Keratinocyte (primary cell): Measurements from ENCODE around the gene GALNT6. TPM values are rescaled to one million over a fixed set of nuclear protein-coding genes. Genes with fewer than 3 reads are reported as not detected.

Source experiments
- DNase-seq: peaks from one replicate; pipeline ENCODE4 v3.0.0-alpha.2; 2011; ENCODE audit warnings: low read depth, missing footprints, low spot score
- FAIRE-seq: peaks from 2 replicates; lab custom pipeline; 2011; peaks lifted over from hg19 to GRCh38; lab: Jason Lieb, UNC
- H2AFZ ChIP-seq: 2 replicates; pipeline ENCODE4 v1.6.0; 2012; ENCODE audit warnings: low read length, control low read depth, inconsistent platforms; ENCODE audit not compliant: control insufficient read depth
- H3K27ac ChIP-seq: 2 replicates; pipeline ENCODE4 v1.5.1; 2011; ENCODE audit warnings: low read length; ENCODE audit not compliant: control insufficient read depth, insufficient read depth
- H3K27me3 ChIP-seq: 3 replicates; pipeline ENCODE4 v1.6.0; 2011; ENCODE audit warnings: low read length; ENCODE audit not compliant: control insufficient read depth, insufficient read depth; ENCODE audit errors: extremely low read depth
- H3K36me3 ChIP-seq, 2 experiments: 2 replicates in 1 of 2; 3 replicates in 1 of 2; pipeline ENCODE4 v1.5.1; 2011; ENCODE audit warnings: low read length in 2 of 2, mild to moderate bottlenecking in 1 of 2; ENCODE audit not compliant: control insufficient read depth in 2 of 2, insufficient read depth in 2 of 2; ENCODE audit errors: extremely low read depth in 1 of 2
- H3K4me1 ChIP-seq: 3 replicates; pipeline ENCODE4 v1.5.1; 2011; ENCODE audit warnings: low read length; ENCODE audit not compliant: control insufficient read depth, insufficient read depth; ENCODE audit errors: extremely low read depth
- H3K4me2 ChIP-seq: 3 replicates; pipeline ENCODE4 v1.6.0; 2011; ENCODE audit warnings: low read depth, low read length; ENCODE audit not compliant: control insufficient read depth, insufficient read depth; ENCODE audit errors: extremely low read depth
- H3K4me3 ChIP-seq, 3 experiments: fragments of 200-600 bp in 1 of 3; sonication (generic) in 1 of 3; 2 replicates in 2 of 3; 3 replicates in 1 of 3; pipeline ENCODE4 v1.5.1; 2011 to 2016; ENCODE audit warnings: low read length in 3 of 3, mild to moderate bottlenecking in 3 of 3, control low read depth in 2 of 3, inconsistent platforms in 1 of 3, low read depth in 1 of 3, mixed read lengths in 1 of 3, mixed run types in 1 of 3, moderate library complexity in 1 of 3; ENCODE audit not compliant: control insufficient read depth in 2 of 3, insufficient read depth in 2 of 3; ENCODE audit errors: extremely low read depth in 1 of 3
- H3K79me2 ChIP-seq: 2 replicates; pipeline ENCODE4 v1.6.0; 2012; ENCODE audit warnings: low read length; ENCODE audit not compliant: control insufficient read depth, insufficient read depth
- H3K9ac ChIP-seq: 3 replicates; pipeline ENCODE4 v1.6.0; 2011; ENCODE audit warnings: low read length; ENCODE audit not compliant: control insufficient read depth, insufficient read depth; ENCODE audit errors: extremely low read depth
- H3K9me1 ChIP-seq: 3 replicates; pipeline ENCODE4 v1.6.0; 2011; ENCODE audit warnings: low read length; ENCODE audit not compliant: control insufficient read depth, insufficient read depth; ENCODE audit errors: extremely low read depth
- H3K9me3 ChIP-seq: 2 replicates; pipeline ENCODE4 v1.5.1; 2012; ENCODE audit warnings: low read depth, low read length; ENCODE audit not compliant: control insufficient read depth
- H4K20me1 ChIP-seq: 3 replicates; pipeline ENCODE4 v1.6.0; 2011; ENCODE audit warnings: low read length; ENCODE audit not compliant: control insufficient read depth, insufficient read depth; ENCODE audit errors: extremely low read depth
- EZH2 ChIP-seq: IDR thresholded peaks from one replicate; pipeline ENCODE4 v1.6.1; 2012; ENCODE audit warnings: inconsistent platforms, mild to moderate bottlenecking, low read length, moderate library complexity
- dilution Hi-C: fragments of 300-500 bp; cut with MboI; formaldehyde crosslinking; loops from one replicate; pipeline ENCODE4 v1.7.0; 2020; ENCODE audit warnings: low sequenced_read_pairs; ENCODE audit not compliant: extremely low pct_ligation_motif_present
- polyA plus RNA-seq, 5 experiments: library from polyadenylated mRNA; depleted of rRNA in 3 of 5; stranded (reverse) in 3 of 5; stranded (forward) in 1 of 5; unstranded in 1 of 5; fragments of >200 nt; gene quantifications; 1 replicate in 1 of 5; 2 replicates in 3 of 5; 3 replicates in 1 of 5; pipeline versions ENCODE4 v1.2.1 to v1.2.3, GENCODE V29; 2011 to 2012; ENCODE audit warnings: missing spikeins in 2 of 5, low read depth in 1 of 5, low replicate concordance in 1 of 5
- TF ChIP-seq, protein P1 (sequence below), 3 experiments: IDR thresholded peaks in 1 of 3; conservative IDR thresholded peaks in 1 of 3; optimal IDR thresholded peaks in 1 of 3; 2 replicates in 2 of 3; 3 replicates in 1 of 3; pipeline versions ENCODE3 to v1.5.1; 2011; ENCODE audit warnings: low read length in 3 of 3, mild to moderate bottlenecking in 3 of 3, moderate library complexity in 2 of 3, control low read depth in 1 of 3, inconsistent platforms in 1 of 3; ENCODE audit not compliant: insufficient read depth in 2 of 3; ENCODE audit errors: extremely low read depth in 1 of 3

Gene GALNT6
- polyA plus RNA-seq, 1 donor (not counting 4 experiments of a cell fraction or from before 2014, with no cell fraction given), result 42.7 TPM

DNA sequence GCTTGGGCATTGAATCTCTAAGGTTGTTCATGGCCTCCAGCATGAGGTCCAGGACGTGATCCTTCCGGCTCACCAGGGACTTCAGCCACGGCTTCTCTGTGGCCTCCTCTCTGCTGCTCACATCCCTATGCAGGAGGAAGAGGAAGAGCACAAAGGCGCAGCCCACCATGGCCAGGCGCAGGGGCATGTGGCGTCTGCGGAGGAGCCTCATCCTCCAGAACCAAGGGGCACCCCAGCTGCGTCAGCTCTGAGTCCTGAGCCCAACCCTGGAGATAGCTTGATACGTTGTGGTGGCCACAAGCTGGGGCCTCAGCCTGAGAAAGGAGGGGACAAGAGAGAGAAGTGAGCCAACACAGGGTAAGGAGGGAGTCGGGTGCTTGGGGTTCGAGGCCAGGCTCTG lies 11.6 kb downstream of the GALNT6 start:
- Histone ChIP-seq H3K79me2 (peaks cover 3% of the 10 kb centered on the region), H3K9me3 (no peaks in the 10 kb centered on the region), H3K4me3 (no peak overlapping the region), H4K20me1 (peaks cover 2% of the 10 kb centered on the region), H3K36me3 (peaks cover 35 to 51% of the 10 kb centered on the region in 2 experiments), H3K9ac (no peak overlapping the region), H3K4me1 (peaks cover 18% of the 10 kb centered on the region), H2AFZ (no peak overlapping the region), H3K9me1 (no peaks in the 10 kb centered on the region), H3K4me2 (no peak overlapping the region), H3K27ac (no peak overlapping the region), H3K27me3 (no peaks in the 10 kb centered on the region)
- FAIRE-seq (no peak), DNase-seq (no peak)
- TF ChIP-seq EZH2, result no peak
- dilution Hi-C loops, result no loop called here

DNA sequence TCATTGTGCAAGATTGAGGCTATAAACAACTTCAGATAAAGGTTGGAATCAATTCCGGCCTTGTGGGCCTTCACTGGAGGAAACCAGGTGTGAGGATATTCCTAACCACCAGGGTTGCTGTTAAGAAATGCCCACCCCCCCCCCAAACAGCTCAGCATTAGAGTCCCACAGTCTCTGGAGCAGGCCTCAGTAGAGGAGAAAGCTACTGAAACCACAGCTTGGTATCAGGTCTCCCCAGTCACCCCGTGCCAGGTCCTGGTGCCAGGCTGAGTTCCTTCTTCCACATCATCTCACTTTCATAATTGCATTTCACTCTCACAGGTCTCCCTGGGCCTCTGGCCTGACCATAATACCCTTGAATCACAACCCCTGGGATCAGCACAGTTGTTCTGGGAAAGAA lies 12.5 kb downstream of the GALNT6 start:
- dilution Hi-C loops, result no loop called here
- Histone ChIP-seq H2AFZ (no peak overlapping the region), H3K9me1 (no peaks in the 10 kb centered on the region), H3K27ac (no peak overlapping the region), H3K27me3 (no peaks in the 10 kb centered on the region), H3K36me3 (peaks cover 36 to 52% of the 10 kb centered on the region in 2 experiments), H3K4me1 (peaks cover 13% of the 10 kb centered on the region), H4K20me1 (peaks cover 2% of the 10 kb centered on the region), H3K9me3 (no peaks in the 10 kb centered on the region), H3K4me2 (no peak overlapping the region), H3K9ac (no peak overlapping the region), H3K4me3 (no peak overlapping the region), H3K79me2 (peaks cover 3% of the 10 kb centered on the region)
- DNase-seq, result no peak
- TF ChIP-seq, protein P1, sequence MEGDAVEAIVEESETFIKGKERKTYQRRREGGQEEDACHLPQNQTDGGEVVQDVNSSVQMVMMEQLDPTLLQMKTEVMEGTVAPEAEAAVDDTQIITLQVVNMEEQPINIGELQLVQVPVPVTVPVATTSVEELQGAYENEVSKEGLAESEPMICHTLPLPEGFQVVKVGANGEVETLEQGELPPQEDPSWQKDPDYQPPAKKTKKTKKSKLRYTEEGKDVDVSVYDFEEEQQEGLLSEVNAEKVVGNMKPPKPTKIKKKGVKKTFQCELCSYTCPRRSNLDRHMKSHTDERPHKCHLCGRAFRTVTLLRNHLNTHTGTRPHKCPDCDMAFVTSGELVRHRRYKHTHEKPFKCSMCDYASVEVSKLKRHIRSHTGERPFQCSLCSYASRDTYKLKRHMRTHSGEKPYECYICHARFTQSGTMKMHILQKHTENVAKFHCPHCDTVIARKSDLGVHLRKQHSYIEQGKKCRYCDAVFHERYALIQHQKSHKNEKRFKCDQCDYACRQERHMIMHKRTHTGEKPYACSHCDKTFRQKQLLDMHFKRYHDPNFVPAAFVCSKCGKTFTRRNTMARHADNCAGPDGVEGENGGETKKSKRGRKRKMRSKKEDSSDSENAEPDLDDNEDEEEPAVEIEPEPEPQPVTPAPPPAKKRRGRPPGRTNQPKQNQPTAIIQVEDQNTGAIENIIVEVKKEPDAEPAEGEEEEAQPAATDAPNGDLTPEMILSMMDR (optimal IDR thresholded peaks at IDR 0.05 in 1 of 3, IDR thresholded peaks at IDR 0.05 in 1 of 3, conservative IDR thresholded peaks at IDR 0.05 in 1 of 3; ENCODE audit: extremely low read depth in 1 of 3, insufficient read depth in 2 of 3, low read length in 3 of 3), result no peak
- no peak for TF ChIP-seq EZH2
- FAIRE-seq, result no peak
